ENCODE measurements around the gene LCK.
"Not testable (repeated sequence)": the region's sequence is repeated elsewhere in the genome, so short reads cannot be mapped to it uniquely, and the experiment has no call there.

Gene LCK

GRCh38 chr1:32298211-32298610 lies 47.1 kb downstream of the LCK start:
- not testable (repeated sequence) for H4K5ac ChIP-seq (ENCODE audit: low read length); H4K8ac ChIP-seq (ENCODE audit: low read depth, low read length); H3K79me1 ChIP-seq (ENCODE audit: low read length); H3K4me2 ChIP-seq (ENCODE audit: low read length); H2BK5ac ChIP-seq (ENCODE audit: low read length); H2BK120ac ChIP-seq (ENCODE audit: low read depth, low read length); H2BK15ac ChIP-seq (replicated peaks; ENCODE audit: low read depth); H3K18ac ChIP-seq (ENCODE audit: low read length); H3K36me3 ChIP-seq (ENCODE audit: control insufficient read depth, insufficient read depth, low read length); H3K27me3 ChIP-seq (ENCODE audit: insufficient read depth, low read length, poor library complexity); H3K9ac ChIP-seq (ENCODE audit: low read length); H3K56ac ChIP-seq (ENCODE audit: low read length); H3K27ac ChIP-seq (ENCODE audit: low read depth, low read length); H3K4ac ChIP-seq (ENCODE audit: low read depth, low read length); DNase-seq; H3K79me2 ChIP-seq (ENCODE audit: control insufficient read depth, insufficient read depth, low read length); H2AK5ac ChIP-seq (ENCODE audit: low read length); H3K4me1 ChIP-seq (ENCODE audit: control insufficient read depth, low read depth, low read length); H3K23ac ChIP-seq (ENCODE audit: low read length); H3K4me3 ChIP-seq (ENCODE audit: low read length)
- no CpG with 5 or more reads among the region's 16 CpGs for WGBS (ENCODE audit: extremely low coverage, insufficient coverage, low lambda C conversion rate)

DNA sequence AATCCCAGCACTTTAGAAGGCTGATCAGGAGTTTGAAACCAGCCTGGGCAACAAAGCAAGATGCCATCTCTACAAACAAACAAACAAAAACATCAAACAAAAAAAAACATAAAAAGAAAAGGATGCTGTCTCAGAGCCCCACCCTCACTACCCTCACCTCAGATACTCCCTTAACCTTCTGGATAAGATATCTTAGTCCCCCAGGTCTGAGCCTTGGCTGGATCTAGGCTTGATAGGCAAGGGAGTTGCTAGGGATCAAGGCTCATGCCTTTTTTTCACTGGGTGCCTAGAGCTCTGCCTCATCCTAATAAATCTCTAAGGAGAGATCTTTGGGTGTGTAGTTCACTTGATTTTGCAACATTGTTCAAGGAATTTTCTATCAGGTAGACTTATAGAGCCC lies 48.3 kb downstream of the LCK start:
- H3K56ac ChIP-seq (ENCODE audit: low read length) = no peak overlapping the region
- H2BK15ac ChIP-seq (replicated peaks; ENCODE audit: low read depth) = no peak overlapping the region
- H3K9ac ChIP-seq (ENCODE audit: low read length) = no peak overlapping the region
- H3K4ac ChIP-seq (ENCODE audit: low read depth, low read length) = no peak overlapping the region
- H4K8ac ChIP-seq (ENCODE audit: low read depth, low read length) = no peak overlapping the region
- peaks cover 4% of the 10 kb centered on the region for H3K79me2 ChIP-seq (ENCODE audit: control insufficient read depth, insufficient read depth, low read length)
- peaks cover 2% of the 10 kb centered on the region for H3K4me1 ChIP-seq (ENCODE audit: control insufficient read depth, low read depth, low read length)
- no peak overlapping the region for H3K18ac ChIP-seq (ENCODE audit: low read length)
- H2AK5ac ChIP-seq (ENCODE audit: low read length) = no peak overlapping the region
- H3K36me3 ChIP-seq (ENCODE audit: control insufficient read depth, insufficient read depth, low read length) = peaks cover 4% of the 10 kb centered on the region
- no peak overlapping the region for H3K27ac ChIP-seq (ENCODE audit: low read depth, low read length)
- H3K27me3 ChIP-seq (ENCODE audit: insufficient read depth, low read length, poor library complexity) = no peaks in the 10 kb centered on the region
- H3K4me2 ChIP-seq (ENCODE audit: low read length) = no peak overlapping the region
- no peak overlapping the region for H4K5ac ChIP-seq (ENCODE audit: low read length)
- H3K23ac ChIP-seq (ENCODE audit: low read length) = no peak overlapping the region
- H3K4me3 ChIP-seq (ENCODE audit: low read length) = no peak overlapping the region
- DNase-seq = no peak
- H3K79me1 ChIP-seq (ENCODE audit: low read length) = peaks cover 10% of the 10 kb centered on the region
- H2BK5ac ChIP-seq (ENCODE audit: low read length) = no peak overlapping the region
- H2BK120ac ChIP-seq (ENCODE audit: low read depth, low read length) = no peak overlapping the region

DNA sequence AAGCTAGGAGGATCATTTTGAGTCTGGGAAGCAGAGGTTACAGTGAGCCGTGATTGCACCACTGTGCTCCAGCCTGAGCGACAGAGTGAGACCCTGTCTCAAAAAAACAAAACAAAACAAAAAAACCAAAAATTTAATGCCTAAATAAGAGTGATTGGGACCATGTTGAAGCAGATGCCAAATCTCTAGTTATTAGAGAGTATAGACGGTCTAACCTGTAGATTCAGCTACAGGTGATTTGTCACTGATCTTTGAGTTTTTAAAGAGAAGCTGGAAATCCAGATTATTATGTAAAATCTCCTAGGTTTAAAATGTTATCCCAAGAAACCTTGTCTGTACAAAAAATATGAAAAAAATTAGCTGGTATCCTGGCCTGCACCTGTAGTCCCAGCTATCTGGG lies 52.3 kb downstream of the LCK start:
- H3K9ac ChIP-seq (ENCODE audit: low read length) = no peak overlapping the region
- no peak overlapping the region for H2BK15ac ChIP-seq (replicated peaks; ENCODE audit: low read depth)
- H2BK120ac ChIP-seq (ENCODE audit: low read depth, low read length) = no peak overlapping the region
- H3K79me2 ChIP-seq (ENCODE audit: control insufficient read depth, insufficient read depth, low read length) = no peaks in the 10 kb centered on the region
- H3K36me3 ChIP-seq (ENCODE audit: control insufficient read depth, insufficient read depth, low read length) = peaks cover 4% of the 10 kb centered on the region
- H4K8ac ChIP-seq (ENCODE audit: low read depth, low read length) = no peak overlapping the region
- H3K79me1 ChIP-seq (ENCODE audit: low read length) = peaks cover 2% of the 10 kb centered on the region
- H3K4ac ChIP-seq (ENCODE audit: low read depth, low read length) = no peak overlapping the region
- no peak for DNase-seq
- no peak overlapping the region for H4K5ac ChIP-seq (ENCODE audit: low read length)
- no peak overlapping the region for H3K4me3 ChIP-seq (ENCODE audit: low read length)
- no CpG with 5 or more reads among the region's 3 CpGs for WGBS (ENCODE audit: extremely low coverage, insufficient coverage, low lambda C conversion rate)
- H3K23ac ChIP-seq (ENCODE audit: low read length) = no peak overlapping the region
- H3K27ac ChIP-seq (ENCODE audit: low read depth, low read length) = no peak overlapping the region
- H3K27me3 ChIP-seq (ENCODE audit: insufficient read depth, low read length, poor library complexity) = no peaks in the 10 kb centered on the region
- H3K56ac ChIP-seq (ENCODE audit: low read length) = no peak overlapping the region
- no peak overlapping the region for H2AK5ac ChIP-seq (ENCODE audit: low read length)
- no peak overlapping the region for H3K18ac ChIP-seq (ENCODE audit: low read length)
- peaks cover 2% of the 10 kb centered on the region for H3K4me1 ChIP-seq (ENCODE audit: control insufficient read depth, low read depth, low read length)
- no peak overlapping the region for H2BK5ac ChIP-seq (ENCODE audit: low read length)
- no peak overlapping the region for H3K4me2 ChIP-seq (ENCODE audit: low read length)

GRCh38 chr1:32303997-32304622 lies 53.0 kb downstream of the LCK start:
- H3K27ac ChIP-seq (ENCODE audit: low read depth, low read length) = no peak overlapping the region
- no peak overlapping the region for H2AK5ac ChIP-seq (ENCODE audit: low read length)
- peaks cover 2% of the 10 kb centered on the region for H3K79me1 ChIP-seq (ENCODE audit: low read length)
- no peak overlapping the region for H3K9ac ChIP-seq (ENCODE audit: low read length)
- no peak overlapping the region for H3K4ac ChIP-seq (ENCODE audit: low read depth, low read length)
- H2BK15ac ChIP-seq (replicated peaks; ENCODE audit: low read depth) = no peak overlapping the region
- H3K56ac ChIP-seq (ENCODE audit: low read length) = no peak overlapping the region
- no peak overlapping the region for H4K8ac ChIP-seq (ENCODE audit: low read depth, low read length)
- H4K5ac ChIP-seq (ENCODE audit: low read length) = no peak overlapping the region
- H2BK120ac ChIP-seq (ENCODE audit: low read depth, low read length) = no peak overlapping the region
- no CpG with 5 or more reads among the region's 3 CpGs for WGBS (ENCODE audit: extremely low coverage, insufficient coverage, low lambda C conversion rate)
- peaks cover 2% of the 10 kb centered on the region for H3K4me1 ChIP-seq (ENCODE audit: control insufficient read depth, low read depth, low read length)
- H3K4me2 ChIP-seq (ENCODE audit: low read length) = no peak overlapping the region
- H3K79me2 ChIP-seq (ENCODE audit: control insufficient read depth, insufficient read depth, low read length) = no peaks in the 10 kb centered on the region
- H3K23ac ChIP-seq (ENCODE audit: low read length) = no peak overlapping the region
- H3K36me3 ChIP-seq (ENCODE audit: control insufficient read depth, insufficient read depth, low read length) = peaks cover 4% of the 10 kb centered on the region
- H3K18ac ChIP-seq (ENCODE audit: low read length) = no peak overlapping the region
- H2BK5ac ChIP-seq (ENCODE audit: low read length) = no peak overlapping the region
- no peak overlapping the region for H3K4me3 ChIP-seq (ENCODE audit: low read length)
- H3K27me3 ChIP-seq (ENCODE audit: insufficient read depth, low read length, poor library complexity) = no peaks in the 10 kb centered on the region
- no peak for DNase-seq

DNA sequence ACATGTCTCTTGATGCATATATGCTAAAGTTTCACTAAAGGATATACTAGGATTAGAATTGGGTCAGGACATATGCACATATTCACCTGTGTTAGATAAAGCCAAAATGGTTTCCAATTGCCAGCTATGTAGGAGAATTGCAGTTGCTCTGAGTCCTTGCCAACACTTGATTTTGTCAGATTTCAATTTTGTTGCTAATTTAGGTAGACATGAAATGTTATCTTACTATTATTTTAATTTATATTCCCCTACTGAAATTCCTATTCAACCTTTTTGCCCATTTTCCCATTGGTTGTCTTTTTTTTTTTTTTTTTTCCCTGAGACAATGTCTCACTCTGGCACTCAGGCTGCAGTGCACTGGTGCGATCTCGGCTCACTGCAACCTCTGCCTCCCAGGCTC lies 54.2 kb downstream of the LCK start:
- Histone ChIP-seq H2BK5ac (ENCODE audit: low read length) (no peak overlapping the region), H3K4ac (ENCODE audit: low read depth, low read length) (no peak overlapping the region), H3K23ac (ENCODE audit: low read length) (no peak overlapping the region), H2AK5ac (ENCODE audit: low read length) (no peak overlapping the region), H3K79me2 (ENCODE audit: control insufficient read depth, insufficient read depth, low read length) (no peaks in the 10 kb centered on the region), H2BK120ac (ENCODE audit: low read depth, low read length) (no peak overlapping the region), H3K79me1 (ENCODE audit: low read length) (peaks cover 3% of the 10 kb centered on the region), H3K4me1 (ENCODE audit: control insufficient read depth, low read depth, low read length) (peaks cover 2% of the 10 kb centered on the region), H4K8ac (ENCODE audit: low read depth, low read length) (no peak overlapping the region), H3K9ac (ENCODE audit: low read length) (no peak overlapping the region), H3K27ac (ENCODE audit: low read depth, low read length) (no peak overlapping the region), H3K4me2 (ENCODE audit: low read length) (no peak overlapping the region), H2BK15ac (replicated peaks; ENCODE audit: low read depth) (no peak overlapping the region), H3K27me3 (ENCODE audit: insufficient read depth, low read length, poor library complexity) (no peaks in the 10 kb centered on the region), H3K56ac (ENCODE audit: low read length) (no peak overlapping the region), H3K4me3 (ENCODE audit: low read length) (no peak overlapping the region), H4K5ac (ENCODE audit: low read length) (no peak overlapping the region), H3K18ac (ENCODE audit: low read length) (no peak overlapping the region), H3K36me3 (ENCODE audit: control insufficient read depth, insufficient read depth, low read length) (peaks cover 4% of the 10 kb centered on the region)
- DNase-seq = no peak
- no CpG with 5 or more reads among the region's 2 CpGs for WGBS (ENCODE audit: extremely low coverage, insufficient coverage, low lambda C conversion rate)

DNA sequence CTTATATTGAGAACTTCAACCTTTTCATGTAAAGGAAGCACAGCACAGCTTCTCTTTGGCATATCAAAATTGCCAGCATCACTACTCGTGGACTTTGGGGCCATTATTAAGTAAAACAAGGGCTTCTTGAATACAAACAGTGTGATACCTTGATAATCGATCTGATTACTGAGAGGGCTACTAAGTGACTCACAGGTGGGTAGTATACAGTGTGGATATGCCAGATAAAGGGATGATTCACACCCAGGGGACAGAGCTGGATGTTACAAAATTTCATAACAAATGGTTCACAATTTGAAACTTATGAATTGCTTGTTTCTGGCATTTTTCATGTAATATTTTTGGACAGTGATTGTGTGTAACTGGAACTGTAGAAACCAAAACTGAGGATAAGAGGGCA lies 56.3 kb downstream of the LCK start:
- DNase-seq = no peak
- no peak overlapping the region for H2BK5ac ChIP-seq (ENCODE audit: low read length)
- no CpG with 5 or more reads among the region's 2 CpGs for WGBS (ENCODE audit: extremely low coverage, insufficient coverage, low lambda C conversion rate)

More for the DNA sequence above, 56.3 kb downstream of the LCK start:
- H3K18ac ChIP-seq (ENCODE audit: low read length) = no peak overlapping the region
- H2BK120ac ChIP-seq (ENCODE audit: low read depth, low read length) = no peak overlapping the region
- peaks cover 4% of the 10 kb centered on the region for H3K36me3 ChIP-seq (ENCODE audit: control insufficient read depth, insufficient read depth, low read length)
- H4K5ac ChIP-seq (ENCODE audit: low read length) = no peak overlapping the region
- no peak overlapping the region for H2BK15ac ChIP-seq (replicated peaks; ENCODE audit: low read depth)
- no peaks in the 10 kb centered on the region for H3K79me2 ChIP-seq (ENCODE audit: control insufficient read depth, insufficient read depth, low read length)
- H3K4me3 ChIP-seq (ENCODE audit: low read length) = no peak overlapping the region
- no peak overlapping the region for H3K4ac ChIP-seq (ENCODE audit: low read depth, low read length)
- no peaks in the 10 kb centered on the region for H3K27me3 ChIP-seq (ENCODE audit: insufficient read depth, low read length, poor library complexity)
- H3K79me1 ChIP-seq (ENCODE audit: low read length) = peaks cover 1% of the 10 kb centered on the region
- no peak overlapping the region for H3K27ac ChIP-seq (ENCODE audit: low read depth, low read length)
- H2AK5ac ChIP-seq (ENCODE audit: low read length) = no peak overlapping the region
- no peak overlapping the region for H3K4me2 ChIP-seq (ENCODE audit: low read length)
- H3K23ac ChIP-seq (ENCODE audit: low read length) = no peak overlapping the region
- H4K8ac ChIP-seq (ENCODE audit: low read depth, low read length) = no peak overlapping the region
- no peaks in the 10 kb centered on the region for H3K4me1 ChIP-seq (ENCODE audit: control insufficient read depth, low read depth, low read length)
- no peak overlapping the region for H3K9ac ChIP-seq (ENCODE audit: low read length)
- no peak overlapping the region for H3K56ac ChIP-seq (ENCODE audit: low read length)

All from mesendoderm (in vitro differentiated cells).